Posterior vena cava (tissue), 2 donors: ENCODE measurements around the gene INO80C. TPM values are rescaled to one million over a fixed set of nuclear protein-coding genes. Genes with fewer than 3 reads are reported as not detected.
A peak's percentile ranks its signal among the peaks of the same experiment; 100 is the strongest.

ENCODE experiments used
- DNase-seq: peaks from one replicate; pipeline ENCODE4 v3.0.0-alpha.2; 2020; ENCODE audit warnings: low spot score
- intact Hi-C, 2 donors: fragments of 100-400 bp; cut with DNase I; formaldehyde crosslinking; loops; one replicate each; pipeline versions ENCODE4 v1.14.1 to v1.14.2; 2022 to 2023
- total RNA-seq, 2 donors: library from RNA; stranded (reverse); fragmentation: NEBNext Ultra II Directional; extraction: Animal tissue kit (Norgen Biotek cat#: 25700); gene quantifications; one replicate each; pipeline ENCODE4 v1.2.1, GENCODE V29; 2021
- donor health status: DM: yes; HTN: yes; CAD: no.
- donor health status: DM: yes; HTN: yes; CAD: no.

INO80C gene
- total RNA-seq, 2 donors from 2014 or later, result 12.4 to 18.8 TPM

DNA sequence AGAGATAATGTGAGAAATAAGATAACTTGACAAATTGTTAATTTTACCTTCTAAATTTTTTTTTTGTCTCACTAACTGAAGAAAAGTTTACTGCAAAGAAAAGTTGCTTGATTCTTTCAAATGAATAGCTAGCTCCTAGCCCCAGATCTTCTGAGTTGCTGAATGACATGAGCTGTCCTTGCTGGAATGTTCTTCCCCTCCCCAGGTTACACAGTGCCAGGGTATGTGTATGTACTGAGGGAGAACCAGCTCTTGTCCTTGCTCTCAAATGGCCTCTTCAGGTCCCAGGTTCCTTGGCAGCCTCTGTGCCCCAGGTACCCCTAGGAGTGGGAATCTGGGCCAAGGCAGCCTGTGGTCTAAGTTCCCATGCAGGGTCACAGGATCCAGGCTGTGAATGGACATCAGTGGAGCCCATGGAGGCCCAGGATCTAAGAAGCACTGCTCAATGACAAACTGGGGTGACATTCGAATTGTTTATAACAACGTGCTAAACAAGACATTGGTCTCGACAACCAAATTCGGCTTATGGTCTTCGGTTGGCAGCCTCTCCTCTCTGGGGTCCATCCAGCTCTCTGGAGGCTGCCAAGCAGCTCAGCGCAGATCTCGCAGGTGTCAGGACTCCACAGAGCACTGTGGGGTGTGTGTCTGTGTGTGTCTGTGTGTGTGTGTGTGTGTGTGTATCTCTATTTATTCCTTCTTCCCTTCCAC, 17.1 kb upstream of the INO80C start:
- no peak for DNase-seq

DNA sequence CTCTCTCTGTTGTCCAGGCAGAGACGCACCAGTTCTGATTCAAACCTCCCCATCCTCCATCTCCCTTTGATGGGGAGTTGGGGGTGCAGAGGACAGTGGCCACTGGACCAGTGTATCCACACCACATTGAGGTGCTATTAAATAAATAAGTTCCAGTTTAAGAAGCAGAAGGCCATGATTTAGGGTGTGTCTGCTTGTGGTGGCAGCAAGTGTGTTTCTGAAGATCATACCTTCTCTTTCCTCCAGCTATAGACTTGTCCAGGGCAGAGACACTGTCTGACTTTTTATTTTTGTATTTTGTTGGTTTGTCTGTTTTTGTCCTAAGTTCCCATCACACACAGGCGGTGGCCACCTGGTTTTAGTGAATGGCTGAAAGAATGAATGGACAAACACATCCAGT, 16.5 kb upstream of the INO80C start:
- no peak for DNase-seq
- intact Hi-C loops, result no loop called here

More for the DNA sequence above, 17.1 kb upstream of the INO80C start:
- intact Hi-C loops, result no loop called here

GRCh38 chr18:35513181-35513936, 15.6 kb upstream of the INO80C start:
- intact Hi-C loops, result no loop called here

DNA sequence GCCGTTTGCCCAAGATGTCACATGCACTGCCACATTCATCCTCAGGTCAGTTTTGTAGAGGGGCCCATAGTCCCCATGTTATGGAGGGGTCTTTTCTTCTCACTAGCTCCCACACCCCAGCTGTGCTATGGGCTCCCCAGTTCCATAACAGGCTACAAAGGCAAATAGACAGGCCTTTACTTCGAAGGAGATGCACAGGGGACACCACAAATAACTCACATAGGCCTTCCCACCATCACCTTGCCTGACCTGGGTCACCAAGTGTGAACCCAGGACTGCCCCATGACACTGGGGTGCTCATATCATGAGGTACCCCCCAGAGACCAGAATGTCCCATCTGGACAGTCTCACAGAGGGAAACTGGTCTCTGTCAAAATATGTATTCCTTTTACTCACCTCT, 15.0 kb upstream of the INO80C start:
- intact Hi-C loops, result no loop called here
- no peak for DNase-seq

More at GRCh38 chr18:35513181-35513936, 15.6 kb upstream of the INO80C start:
- peak; percentile 90 for DNase-seq

DNA sequence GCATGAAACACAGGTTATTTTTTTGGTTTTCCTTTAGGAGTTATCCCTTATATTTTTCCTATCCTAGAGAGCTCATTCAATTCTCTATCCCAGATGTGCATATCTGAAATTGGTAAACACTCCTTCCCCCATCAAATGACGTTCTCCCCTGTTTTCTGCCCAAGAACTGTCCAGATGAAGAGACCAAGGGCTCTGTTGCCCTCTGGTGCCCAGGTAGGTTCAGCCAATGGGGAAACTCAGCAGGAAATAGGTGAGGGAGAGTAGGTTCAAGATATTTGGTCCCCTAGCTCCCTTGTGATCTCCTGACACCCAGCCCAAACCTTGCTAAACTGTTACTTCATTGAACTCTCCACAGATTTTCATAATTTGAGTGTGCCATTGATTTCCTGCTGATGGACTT, 14.1 kb upstream of the INO80C start:
- no peak for DNase-seq
- intact Hi-C loops, result no loop called here

DNA sequence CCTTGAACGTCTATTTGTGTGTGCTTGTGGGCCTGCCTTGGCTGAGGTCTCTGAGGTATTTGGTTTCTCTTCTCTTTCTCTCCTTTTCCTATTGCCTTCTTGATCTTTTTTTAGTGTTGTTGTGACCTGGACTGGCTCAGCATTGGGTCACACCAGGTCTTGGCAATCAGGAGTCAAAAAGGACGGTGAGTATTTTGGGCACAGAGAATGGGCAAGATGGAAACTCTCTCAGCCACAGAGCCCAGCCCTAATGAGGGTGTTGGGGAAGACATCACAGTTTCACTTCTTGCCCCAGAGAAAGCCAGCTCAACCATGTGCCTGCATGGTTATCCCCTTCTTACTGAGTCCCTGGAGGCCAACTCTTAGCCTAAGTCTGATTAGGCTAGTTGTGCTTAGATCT, 13.7 kb upstream of the INO80C start:
- no peak for DNase-seq
- intact Hi-C loops, result no loop called here

DNA sequence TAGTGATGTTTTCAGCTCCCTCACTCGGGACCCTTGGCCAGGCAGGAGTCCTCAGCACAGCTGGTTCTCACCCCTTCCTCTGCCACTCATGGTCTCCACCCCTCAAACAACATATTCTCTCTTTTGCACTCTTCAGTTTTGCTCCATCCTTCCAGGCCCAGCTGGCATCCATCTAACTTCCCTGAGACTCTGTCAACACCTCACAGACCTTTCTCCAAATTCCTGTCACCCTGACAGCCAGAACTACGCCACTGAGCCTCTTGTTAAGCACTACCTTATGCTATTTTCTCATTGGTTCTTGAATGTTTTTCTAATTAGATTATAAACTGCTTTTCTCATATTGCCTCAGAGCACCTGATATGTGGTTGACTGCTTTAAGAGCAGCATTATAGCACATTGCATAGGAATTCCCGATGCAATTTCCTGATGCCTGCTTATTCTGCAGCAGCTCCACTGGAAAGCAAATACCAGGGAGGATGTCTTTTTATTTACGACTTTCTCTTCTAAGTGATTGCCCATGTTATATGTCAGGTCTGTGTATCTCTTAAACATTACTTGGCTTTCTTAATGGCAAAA, 12.4 kb upstream of the INO80C start:
- DNase-seq, result no peak
- intact Hi-C loops, result no loop called here

DNA sequence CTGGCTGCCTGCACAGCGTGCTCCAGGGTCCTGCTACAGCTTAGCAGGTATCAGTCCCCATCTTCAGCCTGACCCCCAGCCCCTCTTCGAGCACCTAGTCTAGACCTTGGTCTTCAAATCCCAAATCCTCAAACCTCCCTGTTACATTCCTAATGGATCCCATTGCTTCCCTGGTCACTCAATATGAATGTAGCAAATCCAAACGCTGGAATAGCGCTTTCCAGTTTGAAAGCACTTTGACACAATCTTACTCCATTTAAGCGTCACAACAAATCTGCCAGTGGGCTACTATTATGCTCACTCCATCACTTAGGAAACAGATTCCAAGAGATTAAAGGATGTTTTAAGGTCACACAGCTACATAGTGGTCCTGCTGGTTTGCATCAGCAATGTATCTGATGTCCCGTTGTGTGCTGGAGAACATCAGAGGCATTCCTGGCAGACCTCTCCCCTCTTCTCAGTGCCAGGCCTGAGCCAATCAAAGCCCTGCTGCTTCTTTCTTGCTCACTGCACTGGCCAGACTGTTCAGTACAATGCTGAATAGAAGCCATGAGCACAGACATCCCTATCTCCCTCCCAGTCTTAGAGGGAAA, 11.1 kb upstream of the INO80C start:
- no peak for DNase-seq
- intact Hi-C loops, result no loop called here

GRCh38 chr18:35508030-35508429, 10.3 kb upstream of the INO80C start:
- peak; percentile 29 for DNase-seq
- intact Hi-C loops, result no loop called here

DNA sequence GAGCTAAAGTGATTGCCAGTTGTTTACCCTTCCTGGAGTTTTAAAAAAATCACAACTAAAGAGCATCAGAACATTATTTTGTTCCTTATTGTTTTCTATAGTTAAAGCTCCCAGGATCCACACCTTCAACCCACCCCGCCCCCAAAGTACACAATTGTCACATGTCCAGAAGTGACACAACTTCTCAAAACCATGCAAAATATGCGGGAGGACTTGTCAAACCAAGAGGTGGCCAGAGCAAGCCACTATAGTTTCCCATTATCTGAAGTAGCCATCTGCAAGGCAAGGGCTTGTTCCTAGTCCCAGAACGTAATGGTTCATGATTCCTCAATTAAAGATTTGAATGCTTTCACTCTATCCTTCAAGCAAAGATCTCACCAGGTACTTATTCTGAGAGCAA, 9.9 kb upstream of the INO80C start:
- intact Hi-C loops, result no loop called here
- no peak for DNase-seq

GRCh38 chr18:35507192-35507591, 9.4 kb upstream of the INO80C start:
- no peak for DNase-seq
- intact Hi-C loops, result no loop called here

DNA sequence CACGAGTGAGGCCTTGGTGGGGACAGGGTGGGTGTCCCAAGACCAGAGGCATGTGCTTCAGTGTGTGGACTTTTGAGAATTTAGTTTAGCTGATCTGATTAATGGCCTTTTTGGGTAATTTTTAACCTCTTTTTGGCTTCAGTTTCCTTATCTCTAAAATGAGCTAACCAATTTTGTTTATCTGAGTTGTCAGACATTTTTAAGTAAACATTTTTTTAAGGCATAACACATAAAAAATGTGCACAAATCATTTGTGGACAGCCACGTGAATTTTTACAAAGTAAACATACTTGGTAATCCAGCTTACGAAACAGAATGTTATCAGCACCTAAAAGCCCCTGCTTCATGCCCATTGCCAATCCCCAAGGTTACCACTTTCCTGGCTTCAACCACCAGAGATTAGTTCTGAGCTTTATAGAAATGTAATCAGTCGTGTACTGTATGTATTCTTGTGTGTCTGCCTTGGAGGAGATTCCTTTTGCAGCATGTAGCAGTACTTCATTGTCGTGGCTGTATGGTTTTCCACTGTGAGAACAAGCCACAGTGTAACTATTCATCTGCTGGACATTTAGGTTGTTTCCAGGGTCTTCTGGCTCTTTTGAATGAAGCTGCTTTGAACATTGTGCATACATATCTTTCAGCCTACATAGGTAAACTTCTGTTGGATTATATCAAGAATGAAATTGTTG, 8.4 kb upstream of the INO80C start:
- intact Hi-C loops, result no loop called here
- no peak for DNase-seq

GRCh38 chr18:35504996-35505395, 7.2 kb upstream of the INO80C start:
- intact Hi-C loops, result no loop called here

GRCh38 chr18:35502052-35502451, 4.3 kb upstream of the INO80C start:
- no peak for DNase-seq
- intact Hi-C loops, result no loop called here

More at GRCh38 chr18:35504996-35505395, 7.2 kb upstream of the INO80C start:
- DNase-seq, result no peak

- DNase-seq, result no peak
- intact Hi-C loops, result no loop called here
Measured at GRCh38 chr18:35501369-35501768, 3.6 kb upstream of the INO80C start.

DNA sequence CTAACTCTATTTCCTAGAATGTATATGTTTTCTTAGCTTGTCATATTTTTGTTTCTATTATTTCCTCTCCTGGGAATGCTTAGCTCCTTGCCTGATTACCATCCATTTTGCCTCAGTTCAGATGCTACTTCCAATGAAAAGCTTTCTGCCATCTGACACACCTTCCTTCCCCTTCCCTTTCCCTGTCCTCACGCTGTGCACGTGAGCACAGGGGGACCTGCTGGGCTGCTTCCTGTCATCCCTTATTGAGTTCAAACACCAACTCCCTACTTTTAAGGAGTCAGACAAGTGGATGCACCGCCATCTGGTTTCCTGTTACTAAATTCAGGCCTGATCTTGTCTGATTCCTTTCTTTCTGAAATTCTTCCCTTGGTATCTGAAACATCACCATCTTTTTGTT, 2.4 kb upstream of the INO80C start:
- no peak for DNase-seq
- intact Hi-C loops, result no loop called here

GRCh38 chr18:35497027-35497369, 762 bp downstream of the INO80C start:
- peak; percentile 86 for DNase-seq
- intact Hi-C loops, result no loop called here

DNA sequence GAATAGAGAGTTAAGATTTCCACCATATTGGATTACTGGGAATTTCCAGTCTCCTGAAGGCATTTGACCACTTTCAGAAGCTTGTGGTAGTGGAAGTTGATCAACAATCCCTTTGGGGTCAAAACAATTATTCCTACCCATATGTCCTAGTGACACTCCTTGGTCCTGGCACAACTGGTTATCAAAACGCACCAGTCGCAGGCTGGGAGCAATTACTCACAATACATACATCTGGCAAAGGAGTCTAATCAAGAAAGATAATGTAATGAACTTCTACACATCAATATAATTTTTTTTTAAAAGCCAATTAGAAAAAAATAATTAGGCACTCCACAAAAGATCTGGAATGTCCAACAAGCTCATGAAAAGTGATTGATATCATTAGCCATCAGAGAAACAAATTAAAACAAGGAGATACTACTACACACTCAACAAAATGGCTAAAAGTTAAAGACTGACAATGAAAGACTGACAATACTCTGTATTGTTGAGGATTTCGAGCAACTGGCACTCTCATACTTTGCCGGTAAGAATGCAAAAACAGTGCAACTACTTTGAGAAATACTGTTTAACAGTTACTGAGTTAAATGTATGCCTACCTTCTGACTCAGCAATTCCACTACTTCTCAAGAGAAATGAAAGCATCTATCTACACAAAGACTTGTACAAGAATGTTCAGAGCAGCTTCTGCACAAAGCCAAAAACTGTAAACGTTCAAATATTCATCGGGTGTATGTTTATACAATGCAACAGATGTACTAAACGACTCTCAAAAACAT, 2.0 kb downstream of the INO80C start:
- no peak for DNase-seq
- intact Hi-C loops, result no loop called here
